DND-41 (cell line): ENCODE measurements around the gene PLK2.
A peak's percentile ranks its signal among the peaks of the same experiment; 100 is the strongest.

Source experiments
- ATAC-seq: fragments of 200-7000 bp; cut with Tn5 transposase; 3 replicates; pipeline ENCODE4 v1.9.1; 2021; ENCODE audit warnings: low read depth; ENCODE audit not compliant: insufficient read depth
- DNase-seq: peaks from one replicate; pipeline ENCODE4 v3.0.0-alpha.2; 2020
- H2AFZ ChIP-seq: 2 replicates; pipeline ENCODE4 v1.6.0; 2012; ENCODE audit warnings: low read depth, low read length
- H3K27ac ChIP-seq: 2 replicates; pipeline ENCODE4 v1.5.1; 2012; ENCODE audit warnings: low read length, inconsistent platforms
- H3K27me3 ChIP-seq: fragments of 200-600 bp; sonication (generic); 2 replicates; pipeline ENCODE4 v1.6.0; 2012; ENCODE audit warnings: low read length, mild to moderate bottlenecking, inconsistent platforms; ENCODE audit not compliant: insufficient read depth, poor library complexity
- H3K36me3 ChIP-seq: 2 replicates; pipeline ENCODE4 v1.5.1; 2012; ENCODE audit warnings: low read length, inconsistent platforms; ENCODE audit not compliant: insufficient read depth
- H3K4me1 ChIP-seq: 2 replicates; pipeline ENCODE4 v1.5.1; 2012; ENCODE audit warnings: mild to moderate bottlenecking, low read length; ENCODE audit not compliant: insufficient read depth
- H3K4me2 ChIP-seq: 2 replicates; pipeline ENCODE4 v1.6.0; 2012; ENCODE audit warnings: mild to moderate bottlenecking, moderate library complexity, low read length, inconsistent platforms; ENCODE audit not compliant: insufficient read depth
- H3K4me3 ChIP-seq, 2 experiments: fragments of 200-600 bp in 1 of 2; shearing (Covaris generic) in 1 of 2; 2 replicates each; pipeline ENCODE4 v1.5.1; 2012 to 2016; ENCODE audit warnings: inconsistent platforms in 2 of 2, low read length in 2 of 2, mild to moderate bottlenecking in 2 of 2, low read depth in 1 of 2, moderate library complexity in 1 of 2
- H3K79me2 ChIP-seq: 2 replicates; pipeline ENCODE4 v1.6.0; 2012; ENCODE audit warnings: low read length, inconsistent platforms; ENCODE audit not compliant: insufficient read depth
- H3K9ac ChIP-seq: 2 replicates; pipeline ENCODE4 v1.6.0; 2012; ENCODE audit warnings: low read depth, mild to moderate bottlenecking, inconsistent platforms, low read length, moderate library complexity
- H3K9me3 ChIP-seq: 2 replicates; pipeline ENCODE4 v1.5.1; 2012; ENCODE audit warnings: low read length, moderate library complexity, mild to moderate bottlenecking, inconsistent platforms; ENCODE audit not compliant: insufficient read depth, severe bottlenecking
- H4K20me1 ChIP-seq: 2 replicates; pipeline ENCODE4 v1.6.0; 2012; ENCODE audit warnings: low read length; ENCODE audit not compliant: insufficient read depth
- CTCF ChIP-seq: IDR thresholded peaks from 2 replicates; pipeline ENCODE4 v1.5.1; 2012; ENCODE audit warnings: borderline replicate concordance, low read length, moderate library complexity, mild to moderate bottlenecking; ENCODE audit not compliant: poor library complexity, severe bottlenecking; ENCODE audit errors: extremely low read depth
- EZH2 ChIP-seq: IDR thresholded peaks from 3 replicates; pipeline ENCODE4 v1.6.1; 2012; ENCODE audit warnings: borderline replicate concordance, low read depth, mild to moderate bottlenecking, moderate library complexity, low read length, inconsistent platforms; ENCODE audit not compliant: severe bottlenecking

The PLK2 gene

GRCh38 chr5:58453306-58453705 is 6.6 kb downstream of the PLK2 start:
- Histone ChIP-seq H3K36me3 (peaks cover 18% of the 10 kb centered on the region), H2AFZ (no peak overlapping the region)
- DNase-seq: no peak

GRCh38 chr5:58452566-58453258 is 7.2 kb downstream of the PLK2 start:
- H3K4me3 ChIP-seq: no peak overlapping the region
- H3K27me3 ChIP-seq: no peaks in the 10 kb centered on the region
- no peaks in the 10 kb centered on the region for H4K20me1 ChIP-seq
- H3K79me2 ChIP-seq: no peaks in the 10 kb centered on the region
- H3K27ac ChIP-seq: no peak overlapping the region
- H3K4me2 ChIP-seq: no peak overlapping the region
- H3K9me3 ChIP-seq: no peaks in the 10 kb centered on the region
- no peak for DNase-seq
- no peak overlapping the region for H2AFZ ChIP-seq
- no peak for TF ChIP-seq CTCF
- TF ChIP-seq EZH2: no peak
- peaks cover 18% of the 10 kb centered on the region for H3K36me3 ChIP-seq
- H3K4me1 ChIP-seq: no peaks in the 10 kb centered on the region
- H3K9ac ChIP-seq: no peak overlapping the region
- ATAC-seq: no peak

More at GRCh38 chr5:58453306-58453705, 6.6 kb downstream of the PLK2 start:
- no peaks in the 10 kb centered on the region for H3K27me3 ChIP-seq
- peaks cover 2% of the 10 kb centered on the region for H3K4me1 ChIP-seq
- TF ChIP-seq EZH2 (no peak), CTCF (no peak)
- H3K27ac ChIP-seq: no peak overlapping the region
- no peak overlapping the region for H3K4me3 ChIP-seq
- no peaks in the 10 kb centered on the region for H3K79me2 ChIP-seq
- no peaks in the 10 kb centered on the region for H4K20me1 ChIP-seq
- ATAC-seq: no peak
- no peak overlapping the region for H3K4me2 ChIP-seq
- no peaks in the 10 kb centered on the region for H3K9me3 ChIP-seq
- no peak overlapping the region for H3K9ac ChIP-seq

GRCh38 chr5:58451732-58452565 is 7.9 kb downstream of the PLK2 start:
- DNase-seq: no peak
- no peak for ATAC-seq
- H4K20me1 ChIP-seq: no peaks in the 10 kb centered on the region
- no peak overlapping the region for H3K4me3 ChIP-seq
- no peaks in the 10 kb centered on the region for H3K27me3 ChIP-seq
- no peak overlapping the region for H2AFZ ChIP-seq
- H3K4me2 ChIP-seq: no peak overlapping the region
- no peaks in the 10 kb centered on the region for H3K79me2 ChIP-seq
- no peak overlapping the region for H3K27ac ChIP-seq
- H3K9me3 ChIP-seq: no peaks in the 10 kb centered on the region
- peaks cover 18% of the 10 kb centered on the region for H3K36me3 ChIP-seq
- no peak overlapping the region for H3K9ac ChIP-seq
- no peak for TF ChIP-seq EZH2
- H3K4me1 ChIP-seq: no peaks in the 10 kb centered on the region

- Histone ChIP-seq H3K36me3 (peaks cover 13% of the 10 kb centered on the region), H3K9me3 (no peaks in the 10 kb centered on the region), H3K9ac (no peak overlapping the region), H3K4me1 (no peaks in the 10 kb centered on the region), H3K4me2 (no peak overlapping the region), H3K27me3 (no peaks in the 10 kb centered on the region), H3K27ac (no peak overlapping the region), H3K4me3 (no peak overlapping the region), H3K79me2 (no peaks in the 10 kb centered on the region), H2AFZ (peak overlapping the region; percentile 29; the same call in 1 of the 2 replicates), H4K20me1 (no peaks in the 10 kb centered on the region)
- no peak for DNase-seq
- no peak for ATAC-seq
- TF ChIP-seq EZH2: no peak
- TF ChIP-seq CTCF: no peak
Measured at GRCh38 chr5:58450811-58451629, 8.9 kb downstream of the PLK2 start.
